ENCODE data around the gene NCAPD3. TPM values are rescaled to one million over a fixed set of nuclear protein-coding genes. Genes with fewer than 3 reads are reported as not detected.
A peak's percentile ranks its signal among the peaks of the same experiment; 100 is the strongest.

Gene NCAPD3
- total and polyA plus RNA-seq, 9 donors: 11.1 to 19.9 (median 15.4) TPM

DNA sequence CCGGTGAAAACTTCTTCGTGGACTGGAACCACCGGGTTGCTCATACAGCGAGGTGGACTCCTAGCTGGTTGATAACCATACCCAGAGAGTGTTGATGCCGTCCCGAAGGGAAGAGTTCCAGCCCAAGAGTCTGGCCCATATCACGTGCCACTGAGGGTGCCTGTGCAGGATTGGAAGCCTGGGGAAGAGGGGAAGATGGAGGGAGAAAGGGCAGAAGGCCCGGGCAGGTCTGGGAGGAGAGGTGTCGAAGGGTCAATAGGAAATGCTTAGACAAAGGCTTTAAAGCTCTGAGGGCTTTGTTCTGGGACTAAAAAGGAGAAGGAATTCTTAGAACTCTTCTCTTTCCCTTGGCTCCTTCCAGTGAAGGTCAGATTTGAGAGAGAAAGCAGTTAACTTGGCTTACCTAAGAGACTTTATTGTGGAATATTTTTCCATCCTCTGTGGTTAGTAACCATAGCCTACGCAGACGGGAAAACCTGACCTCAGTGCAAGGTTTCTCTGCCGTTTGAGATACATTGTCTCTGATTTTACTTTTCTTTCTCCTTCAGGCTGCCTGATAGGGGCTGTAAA lies 84.4 kb downstream of the NCAPD3 start:
- no peak for DNase-seq
- Histone ChIP-seq H3K27me3 (ENCODE audit: control insufficient read depth, insufficient read depth, low read length) (no peaks in the 10 kb centered on the region), H3K9me3 (replicated peaks; ENCODE audit: control insufficient read depth, low read depth, low read length) (peaks cover 2% of the 10 kb centered on the region), H3K4me1 (ENCODE audit: control insufficient read depth, insufficient read depth, low read length) (peaks cover 6% of the 10 kb centered on the region), H3K36me3 (ENCODE audit: control insufficient read depth, insufficient read depth, low read length) (peaks cover 26% of the 10 kb centered on the region), H3K4me3 (ENCODE audit: low read length) (no peak overlapping the region), H3K27ac (ENCODE audit: low read length) (peak overlapping the region; percentile 63)
- 50% methylated on average over 5 of the region's 12 CpGs for WGBS (ENCODE audit: insufficient coverage)

- no peak overlapping the region for H3K27ac ChIP-seq (ENCODE audit: low read length)
- WGBS (ENCODE audit: insufficient coverage): no CpG with 5 or more reads among the region's 9 CpGs
- no peak for DNase-seq
- peaks cover 9% of the 10 kb centered on the region for H3K9me3 ChIP-seq (replicated peaks; ENCODE audit: control insufficient read depth, low read depth, low read length)
- H3K36me3 ChIP-seq (ENCODE audit: control insufficient read depth, insufficient read depth, low read length): peaks cover 19% of the 10 kb centered on the region
- H3K4me1 ChIP-seq (ENCODE audit: control insufficient read depth, insufficient read depth, low read length): peaks cover 6% of the 10 kb centered on the region
- no peak overlapping the region for H3K4me3 ChIP-seq (ENCODE audit: low read length)
- no peaks in the 10 kb centered on the region for H3K27me3 ChIP-seq (ENCODE audit: control insufficient read depth, insufficient read depth, low read length)
These were observed 85.4 kb downstream of the NCAPD3 start for GRCh38 chr11:134138376-134138775.

DNA sequence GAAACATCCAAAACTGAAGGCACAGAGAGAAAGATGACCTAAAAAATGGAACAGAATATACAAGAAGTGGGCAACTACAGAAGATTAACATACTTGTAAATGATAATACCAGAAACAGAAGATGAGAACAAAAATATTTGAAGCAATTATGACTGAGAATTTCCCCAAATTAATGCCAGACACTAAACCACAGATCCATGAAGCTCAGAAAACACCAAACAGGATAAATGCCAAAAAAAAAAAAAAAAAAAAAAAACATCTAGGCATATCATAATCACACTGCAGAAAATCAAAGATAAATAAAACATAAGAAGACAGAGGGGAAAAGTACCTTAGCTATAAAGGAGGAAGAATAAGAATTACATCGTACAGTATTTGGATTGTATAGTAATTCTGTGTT lies 89.6 kb downstream of the NCAPD3 start:
- Histone ChIP-seq H3K9me3 (replicated peaks; ENCODE audit: control insufficient read depth, low read depth, low read length) (peaks cover 37% of the 10 kb centered on the region), H3K36me3 (ENCODE audit: control insufficient read depth, insufficient read depth, low read length) (peaks cover 7% of the 10 kb centered on the region), H3K4me1 (ENCODE audit: control insufficient read depth, insufficient read depth, low read length) (peaks cover under 1% of the 10 kb centered on the region), H3K27me3 (ENCODE audit: control insufficient read depth, insufficient read depth, low read length) (no peaks in the 10 kb centered on the region), H3K4me3 (ENCODE audit: low read length) (no peak overlapping the region), H3K27ac (ENCODE audit: low read length) (no peak overlapping the region)
- DNase-seq: no peak
- WGBS (ENCODE audit: insufficient coverage): no CpG with 5 or more reads among the region's 1 CpG

DNA sequence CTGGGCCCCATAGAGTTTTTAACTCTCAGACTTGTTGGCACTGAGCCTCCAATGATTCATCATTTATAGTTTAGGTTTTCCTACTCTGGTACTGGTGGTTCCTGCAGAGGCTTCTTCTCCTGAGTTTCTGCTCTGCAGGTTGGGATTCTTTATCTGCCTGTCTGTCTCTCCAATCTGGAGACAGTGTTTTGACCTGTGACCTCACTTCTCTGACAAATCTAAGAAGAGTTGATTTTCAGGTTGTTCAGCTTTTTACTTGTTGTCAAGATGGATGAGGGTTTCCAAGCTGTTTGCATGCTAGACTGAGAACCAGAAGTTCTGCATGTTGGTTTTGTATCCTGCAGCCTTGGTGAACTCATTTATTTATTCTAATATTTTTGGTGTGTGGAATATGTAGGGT lies 91.0 kb downstream of the NCAPD3 start:
- Histone ChIP-seq H3K4me1 (ENCODE audit: control insufficient read depth, insufficient read depth, low read length) (no peaks in the 10 kb centered on the region), H3K4me3 (ENCODE audit: low read length) (no peak overlapping the region), H3K36me3 (ENCODE audit: control insufficient read depth, insufficient read depth, low read length) (peaks cover 7% of the 10 kb centered on the region), H3K9me3 (replicated peaks; ENCODE audit: control insufficient read depth, low read depth, low read length) (peaks cover 37% of the 10 kb centered on the region), H3K27ac (ENCODE audit: low read length) (no peak overlapping the region), H3K27me3 (ENCODE audit: control insufficient read depth, insufficient read depth, low read length) (no peaks in the 10 kb centered on the region)
- DNase-seq: no peak

- DNase-seq: no peak
- Histone ChIP-seq H3K27ac (ENCODE audit: low read length) (no peak overlapping the region), H3K27me3 (ENCODE audit: control insufficient read depth, insufficient read depth, low read length) (no peaks in the 10 kb centered on the region), H3K36me3 (ENCODE audit: control insufficient read depth, insufficient read depth, low read length) (peaks cover 7% of the 10 kb centered on the region), H3K9me3 (replicated peaks; ENCODE audit: control insufficient read depth, low read depth, low read length) (peaks cover 37% of the 10 kb centered on the region), H3K4me1 (ENCODE audit: control insufficient read depth, insufficient read depth, low read length) (no peaks in the 10 kb centered on the region), H3K4me3 (ENCODE audit: low read length) (no peak overlapping the region)
- whole genome bisulfite sequencing (ENCODE audit: insufficient coverage): 100% methylated on average over 1 of the region's 2 CpGs
These were observed 92.0 kb downstream of the NCAPD3 start for GRCh38 chr11:134131628-134132244.

- Histone ChIP-seq H3K9me3 (replicated peaks; ENCODE audit: control insufficient read depth, low read depth, low read length) (peaks cover 9% of the 10 kb centered on the region), H3K4me3 (ENCODE audit: low read length) (no peak overlapping the region), H3K27ac (ENCODE audit: low read length) (peak overlapping the region; percentile 79), H3K4me1 (ENCODE audit: control insufficient read depth, insufficient read depth, low read length) (peaks cover 28% of the 10 kb centered on the region), H3K36me3 (ENCODE audit: control insufficient read depth, insufficient read depth, low read length) (peaks cover 3% of the 10 kb centered on the region), H3K27me3 (ENCODE audit: control insufficient read depth, insufficient read depth, low read length) (no peaks in the 10 kb centered on the region)
- no peak for DNase-seq
- no CpG with 5 or more reads among the region's 1 CpG for WGBS (ENCODE audit: insufficient coverage)
These were observed 97.4 kb downstream of the NCAPD3 start for GRCh38 chr11:134126217-134126822.

DNA sequence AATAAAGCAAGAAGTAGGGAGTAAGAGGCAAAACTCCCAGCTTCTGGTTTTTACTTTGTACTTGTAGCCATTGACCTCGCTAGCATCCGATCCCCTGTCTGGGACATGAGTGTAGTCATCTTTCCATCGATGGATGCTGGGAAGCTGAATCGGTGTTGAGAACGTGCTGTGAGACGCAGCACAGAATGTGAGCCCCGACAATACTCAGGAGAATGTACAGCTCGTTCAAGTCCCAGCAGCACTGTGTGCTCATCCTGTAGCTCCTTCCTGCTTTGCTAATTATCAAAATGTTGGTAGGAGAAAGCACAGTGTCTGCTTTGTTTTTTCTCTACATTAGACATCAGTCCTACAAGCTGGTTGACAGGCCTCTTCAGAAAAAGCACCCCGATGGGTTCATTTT lies 98.3 kb downstream of the NCAPD3 start:
- peak overlapping the region; percentile 38 for H3K4me3 ChIP-seq (ENCODE audit: low read length)
- WGBS (ENCODE audit: insufficient coverage): 22% methylated on average over 7 of the region's 9 CpGs
- H3K27ac ChIP-seq (ENCODE audit: low read length): peak overlapping the region; percentile 79
- H3K9me3 ChIP-seq (replicated peaks; ENCODE audit: control insufficient read depth, low read depth, low read length): peaks cover 1% of the 10 kb centered on the region
- H3K36me3 ChIP-seq (ENCODE audit: control insufficient read depth, insufficient read depth, low read length): no peaks in the 10 kb centered on the region
- H3K27me3 ChIP-seq (ENCODE audit: control insufficient read depth, insufficient read depth, low read length): no peaks in the 10 kb centered on the region
- H3K4me1 ChIP-seq (ENCODE audit: control insufficient read depth, insufficient read depth, low read length): peaks cover 35% of the 10 kb centered on the region
- DNase-seq: peak; percentile 45

- Histone ChIP-seq H3K27ac (ENCODE audit: low read length) (peak overlapping the region; percentile 79), H3K27me3 (ENCODE audit: control insufficient read depth, insufficient read depth, low read length) (no peaks in the 10 kb centered on the region), H3K36me3 (ENCODE audit: control insufficient read depth, insufficient read depth, low read length) (no peaks in the 10 kb centered on the region), H3K4me1 (ENCODE audit: control insufficient read depth, insufficient read depth, low read length) (peaks cover 41% of the 10 kb centered on the region), H3K4me3 (ENCODE audit: low read length) (peak overlapping the region; percentile 38), H3K9me3 (replicated peaks; ENCODE audit: control insufficient read depth, low read depth, low read length) (no peaks in the 10 kb centered on the region)
- WGBS (ENCODE audit: insufficient coverage): 4% methylated on average over 43 of the region's 54 CpGs
- DNase-seq: peak; percentile 78
These were observed 98.9 kb downstream of the NCAPD3 start for GRCh38 chr11:134124660-134125451.

DNA sequence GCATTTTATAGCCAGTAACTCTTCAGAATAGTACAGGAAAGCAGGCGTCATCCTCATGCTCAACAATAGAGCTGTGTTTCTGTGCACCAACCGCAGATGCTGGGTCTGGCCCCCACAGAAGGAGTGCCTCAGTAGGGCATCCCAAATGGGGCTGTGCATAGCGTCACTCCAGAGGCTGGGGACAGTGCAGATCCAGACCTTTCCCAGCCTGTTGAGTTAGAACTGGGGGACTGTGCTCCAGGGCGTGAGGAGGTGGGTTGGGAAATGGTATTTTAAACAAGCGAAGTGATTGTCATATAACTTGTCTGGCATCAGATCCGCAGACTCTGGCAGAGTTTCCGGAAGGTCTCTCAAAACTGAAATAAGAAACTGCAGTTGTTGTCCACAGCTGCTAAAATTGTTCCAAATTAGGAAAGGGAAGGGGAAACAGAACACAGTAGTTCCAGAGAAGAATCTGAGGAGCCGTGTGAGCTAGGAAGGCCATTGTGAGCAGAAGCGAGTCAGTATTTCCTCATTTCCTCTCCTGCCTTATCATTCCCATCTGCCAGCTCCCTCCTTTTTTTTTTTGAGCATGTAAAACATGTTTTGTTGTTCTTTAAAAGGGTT lies 102.7 kb downstream of the NCAPD3 start:
- Histone ChIP-seq H3K9me3 (replicated peaks; ENCODE audit: control insufficient read depth, low read depth, low read length) (no peaks in the 10 kb centered on the region), H3K4me3 (ENCODE audit: low read length) (peak overlapping the region; percentile 9), H3K27ac (ENCODE audit: low read length) (peak overlapping the region; percentile 97), H3K27me3 (ENCODE audit: control insufficient read depth, insufficient read depth, low read length) (no peaks in the 10 kb centered on the region), H3K36me3 (ENCODE audit: control insufficient read depth, insufficient read depth, low read length) (no peaks in the 10 kb centered on the region), H3K4me1 (ENCODE audit: control insufficient read depth, insufficient read depth, low read length) (peaks cover 40% of the 10 kb centered on the region)
- 3% methylated on average over 7 of the region's 9 CpGs for WGBS (ENCODE audit: insufficient coverage)
- DNase-seq: peak; percentile 95

Data from muscle of leg (tissue), 11 donors.